Measurements from ENCODE around the gene MT1A. TPM values are rescaled to one million over a fixed set of nuclear protein-coding genes. Genes with fewer than 3 reads are reported as not detected.

MT1A gene
- total RNA-seq, 2 donors from 2014 or later, result 30.0 TPM; not detected in 1

DNA sequence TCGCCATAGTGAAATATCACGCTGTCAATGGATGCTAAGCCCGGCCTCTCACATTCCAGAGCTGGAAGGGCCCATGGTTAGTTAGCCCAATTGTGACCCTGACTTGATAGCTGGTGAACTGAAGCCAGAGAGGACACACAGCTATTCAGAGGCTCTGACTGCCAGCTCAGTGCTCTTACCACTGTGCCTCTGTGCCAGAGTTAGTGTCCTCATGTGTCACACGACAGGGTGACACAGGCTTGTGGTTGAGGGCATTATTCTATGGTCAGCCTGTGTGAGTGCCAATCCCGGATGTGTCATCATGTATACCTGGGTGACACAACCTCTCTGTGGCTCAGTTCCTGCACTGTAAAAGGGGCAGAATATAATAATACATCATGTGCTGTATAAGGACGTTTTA, 41.4 kb downstream of the MT1A start:
- H3K27ac ChIP-seq, result peak overlapping the region; percentile 54 to 86
- no peaks in the 10 kb centered on the region for H3K9me3 ChIP-seq
- peaks cover 4% of the 10 kb centered on the region for H3K36me3 ChIP-seq
- peaks cover 0 to 46% of the 10 kb centered on the region in 2 donors for H3K4me1 ChIP-seq
- TF ChIP-seq, protein P1, sequence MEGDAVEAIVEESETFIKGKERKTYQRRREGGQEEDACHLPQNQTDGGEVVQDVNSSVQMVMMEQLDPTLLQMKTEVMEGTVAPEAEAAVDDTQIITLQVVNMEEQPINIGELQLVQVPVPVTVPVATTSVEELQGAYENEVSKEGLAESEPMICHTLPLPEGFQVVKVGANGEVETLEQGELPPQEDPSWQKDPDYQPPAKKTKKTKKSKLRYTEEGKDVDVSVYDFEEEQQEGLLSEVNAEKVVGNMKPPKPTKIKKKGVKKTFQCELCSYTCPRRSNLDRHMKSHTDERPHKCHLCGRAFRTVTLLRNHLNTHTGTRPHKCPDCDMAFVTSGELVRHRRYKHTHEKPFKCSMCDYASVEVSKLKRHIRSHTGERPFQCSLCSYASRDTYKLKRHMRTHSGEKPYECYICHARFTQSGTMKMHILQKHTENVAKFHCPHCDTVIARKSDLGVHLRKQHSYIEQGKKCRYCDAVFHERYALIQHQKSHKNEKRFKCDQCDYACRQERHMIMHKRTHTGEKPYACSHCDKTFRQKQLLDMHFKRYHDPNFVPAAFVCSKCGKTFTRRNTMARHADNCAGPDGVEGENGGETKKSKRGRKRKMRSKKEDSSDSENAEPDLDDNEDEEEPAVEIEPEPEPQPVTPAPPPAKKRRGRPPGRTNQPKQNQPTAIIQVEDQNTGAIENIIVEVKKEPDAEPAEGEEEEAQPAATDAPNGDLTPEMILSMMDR (IDR thresholded peaks at IDR 0.05), result no peak
- no peak overlapping the region for H3K4me3 ChIP-seq
- H3K27me3 ChIP-seq, result no peaks in the 10 kb centered on the region
- DNase-seq (ENCODE audit: low spot score), result no peak

DNA sequence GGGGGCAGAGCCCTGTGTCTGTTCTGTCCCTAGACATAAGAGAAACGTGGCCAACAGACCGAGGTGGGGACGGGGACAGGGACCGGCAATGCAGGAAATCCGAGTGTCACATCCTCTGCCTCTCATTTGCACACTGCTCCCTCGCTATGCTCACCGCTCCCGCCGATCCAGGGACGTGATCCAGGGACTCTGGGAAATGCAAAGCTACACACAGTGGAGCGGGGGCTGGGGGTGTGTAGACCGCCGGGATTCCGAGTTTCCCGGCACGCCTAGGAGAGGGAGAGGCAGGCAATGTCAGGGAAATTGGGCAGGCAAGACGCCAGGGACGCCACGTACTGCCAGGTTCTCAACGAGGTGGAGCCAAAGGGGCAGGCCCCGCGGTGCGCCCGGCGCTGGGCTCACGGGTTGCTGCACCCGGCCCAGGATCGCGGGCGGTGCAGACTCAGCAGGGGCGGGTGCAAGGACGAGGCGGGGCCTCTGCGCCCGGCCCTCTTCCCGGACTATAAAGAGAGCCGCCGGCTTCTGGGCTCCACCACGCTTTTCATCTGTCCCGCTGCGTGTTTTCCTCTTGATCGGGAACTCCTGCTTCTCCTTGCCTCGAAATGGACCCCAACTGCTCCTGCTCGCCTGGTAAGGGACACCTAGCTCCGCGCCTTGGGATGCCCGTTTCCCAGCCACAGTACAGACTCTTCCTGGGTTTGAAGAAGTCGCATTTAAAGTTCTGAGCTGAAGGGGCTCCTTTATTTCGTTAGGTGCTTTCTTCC, 43.7 kb downstream of the MT1A start, which contains the start of gene MT1X:
MT1X (plus strand) TSS at position 532 of the 764 bp plus-strand sequence; CDS start at position 603, 71 bp downstream.
- H3K27me3 ChIP-seq, result no peaks in the 10 kb centered on the region
- H3K36me3 ChIP-seq, result peaks cover 4% of the 10 kb centered on the region
- peaks cover 0 to 40% of the 10 kb centered on the region in 2 donors for H3K4me1 ChIP-seq
- peak within 1 kb of the TSS; percentile 59 to 60 for H3K4me3 ChIP-seq
- H3K9me3 ChIP-seq, result no peaks in the 10 kb centered on the region
- peak within 1 kb of the TSS; percentile 86 to 87 for H3K27ac ChIP-seq
- TF ChIP-seq, protein P1 (IDR thresholded peaks at IDR 0.05), result no peak
- peak; percentile 97 for DNase-seq (ENCODE audit: low spot score)

DNA sequence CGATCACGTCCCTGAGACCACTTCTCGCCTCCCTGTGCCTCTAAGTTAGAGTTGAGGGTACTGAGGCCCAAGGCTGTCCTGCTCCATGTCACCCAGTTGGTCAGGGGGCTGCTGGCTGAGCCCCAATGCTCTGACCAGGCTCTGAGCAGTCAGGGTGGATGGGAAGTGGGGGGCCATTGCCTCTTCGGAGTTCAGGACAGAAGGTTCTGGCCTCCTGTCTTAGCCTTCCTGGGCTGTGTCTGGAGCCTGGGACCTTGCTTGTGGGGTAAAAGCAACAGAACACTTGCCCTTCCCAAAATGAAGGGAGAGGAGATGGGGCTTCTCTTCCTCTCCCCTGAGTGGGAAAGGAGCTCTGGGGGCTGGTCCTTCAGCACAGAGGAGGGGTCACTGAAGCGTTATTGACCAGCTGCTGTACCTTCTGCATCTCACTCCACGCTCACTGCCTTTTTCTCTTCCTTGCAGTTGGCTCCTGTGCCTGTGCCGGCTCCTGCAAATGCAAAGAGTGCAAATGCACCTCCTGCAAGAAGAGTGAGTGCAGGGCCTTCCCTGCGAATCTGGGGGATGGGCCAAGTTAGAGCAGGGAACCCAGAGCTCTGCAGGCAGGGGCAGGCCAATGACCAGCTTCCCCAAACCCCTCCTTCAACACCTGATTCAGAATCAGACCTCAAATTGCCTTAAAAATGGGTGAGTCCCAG, 44.4 kb downstream of the MT1A start:
- no peak for DNase-seq (ENCODE audit: low spot score)
- H3K4me3 ChIP-seq, result peak overlapping the region; percentile 59 to 60
- H3K4me1 ChIP-seq, result peaks cover 0 to 40% of the 10 kb centered on the region in 2 donors
- peak overlapping the region; percentile 86 to 87 for H3K27ac ChIP-seq
- no peaks in the 10 kb centered on the region for H3K9me3 ChIP-seq
- H3K27me3 ChIP-seq, result no peaks in the 10 kb centered on the region
- H3K36me3 ChIP-seq, result peaks cover 4% of the 10 kb centered on the region
- TF ChIP-seq, protein P1 (IDR thresholded peaks at IDR 0.05), result no peak

DNA sequence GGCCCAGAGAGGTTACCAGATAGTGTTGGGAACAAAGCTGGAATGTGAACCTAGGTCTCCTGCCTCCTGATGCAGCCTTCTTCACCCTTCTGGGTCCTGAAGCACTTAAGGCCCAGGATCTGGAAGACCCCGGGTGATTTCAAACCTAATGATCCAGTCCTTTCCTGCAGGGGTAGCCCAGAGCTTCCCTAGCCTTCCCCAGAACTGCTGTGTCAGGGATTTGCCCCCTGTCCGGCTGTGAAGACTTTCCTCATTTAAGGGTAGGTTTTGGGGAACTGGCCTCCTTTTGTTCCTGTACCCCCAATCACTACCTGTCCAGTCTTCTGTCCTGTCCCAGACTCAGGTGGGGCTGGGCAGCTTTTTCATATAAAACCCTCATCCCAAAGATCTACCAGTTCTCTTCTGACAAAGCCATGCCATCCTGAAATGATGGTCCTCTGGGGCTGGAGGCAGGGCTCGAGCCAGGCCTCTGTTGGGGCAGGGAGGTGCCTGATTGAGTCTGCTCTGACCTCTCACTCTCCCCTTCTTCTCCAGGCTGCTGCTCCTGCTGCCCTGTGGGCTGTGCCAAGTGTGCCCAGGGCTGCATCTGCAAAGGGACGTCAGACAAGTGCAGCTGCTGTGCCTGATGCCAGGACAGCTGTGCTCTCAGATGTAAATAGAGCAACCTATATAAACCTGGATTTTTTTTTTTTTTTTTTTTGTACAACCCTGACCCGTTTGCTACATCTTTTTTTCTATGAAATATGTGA, 45.1 kb downstream of the MT1A start:
- no peaks in the 10 kb centered on the region for H3K9me3 ChIP-seq
- no peak for DNase-seq (ENCODE audit: low spot score)
- H3K4me3 ChIP-seq, result peak overlapping the region; percentile 59 to 60
- H3K27ac ChIP-seq, result peak overlapping the region; percentile 86 to 87
- peaks cover 0 to 40% of the 10 kb centered on the region in 2 donors for H3K4me1 ChIP-seq
- H3K27me3 ChIP-seq, result no peaks in the 10 kb centered on the region
- TF ChIP-seq, protein P1 (IDR thresholded peaks at IDR 0.05), result no peak
- peaks cover 4% of the 10 kb centered on the region for H3K36me3 ChIP-seq

DNA sequence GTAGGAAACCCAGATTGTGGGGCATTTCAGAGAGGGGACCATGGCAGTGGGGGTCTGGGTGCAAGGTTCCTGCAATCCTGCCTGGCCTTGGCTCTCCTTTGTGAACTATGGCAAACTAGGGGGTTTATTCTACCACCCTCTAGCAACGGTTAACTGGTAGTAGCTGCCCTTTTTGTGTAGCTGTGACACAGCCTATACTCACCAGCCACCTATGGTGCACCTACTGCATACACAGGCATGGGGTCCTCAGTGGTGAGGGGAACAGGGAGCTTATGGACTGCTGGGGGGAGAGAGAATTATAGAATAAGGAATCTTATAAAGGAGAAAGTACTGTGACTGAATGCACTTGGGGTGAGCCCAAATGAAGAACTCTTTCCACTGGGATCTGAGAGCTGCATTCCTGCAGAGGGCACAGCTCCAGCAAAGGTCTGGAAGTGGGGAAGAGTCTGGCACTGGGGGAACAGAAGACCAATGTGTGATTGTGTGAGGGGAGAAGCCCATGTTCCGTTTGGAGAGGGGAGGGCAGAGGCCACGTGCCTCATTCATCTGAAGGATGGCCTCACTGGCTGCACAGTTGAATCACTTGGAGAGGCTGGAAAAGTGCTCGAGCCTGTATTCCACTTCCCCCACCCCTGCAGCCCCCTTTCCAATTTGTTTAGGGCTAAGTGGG, 45.9 kb downstream of the MT1A start:
- DNase-seq (ENCODE audit: low spot score), result no peak
- H3K4me3 ChIP-seq, result peak overlapping the region; percentile 59 to 60
- TF ChIP-seq, protein P1 (IDR thresholded peaks at IDR 0.05), result no peak
- peaks cover 0 to 40% of the 10 kb centered on the region in 2 donors for H3K4me1 ChIP-seq
- no peaks in the 10 kb centered on the region for H3K9me3 ChIP-seq
- H3K27ac ChIP-seq, result peak overlapping the region; percentile 86 to 87
- peaks cover 4% of the 10 kb centered on the region for H3K36me3 ChIP-seq
- H3K27me3 ChIP-seq, result no peaks in the 10 kb centered on the region

Measured in right atrium auricular region (tissue), 2 donors.